Common myeloid progenitor, CD34-positive (primary cell): ENCODE measurements around the gene RBM24.
"Not testable (repeated sequence)": the region's sequence is repeated elsewhere in the genome, so short reads cannot be mapped to it uniquely, and the experiment has no call there.

Experiments used
- CTCF ChIA-PET: fragments of 350-600 bp; sonication (Branson Sonifier 250); formaldehyde crosslinking; loops from one replicate; lab custom pipeline; 2021; ENCODE audit warnings: antibody characterized with exemption; lab: Charles Lee
- POLR2A ChIA-PET: fragments of 350-600 bp; sonication (Branson Sonifier 250); formaldehyde crosslinking; loops from one replicate; lab custom pipeline; 2021; ENCODE audit warnings: antibody characterized with exemption; lab: Charles Lee
- DNase-seq, 3 donors: peaks; one replicate each; pipeline versions ENCODE4 v3.0.0 to v3.0.0-alpha.2; 2013
- H3K27ac ChIP-seq, 2 experiments: 1 replicate in 1 of 2; 2 replicates in 1 of 2; pipeline ENCODE4 v1.7.0; 2013; ENCODE audit warnings: inconsistent platforms in 2 of 2, low read length in 2 of 2, mild to moderate bottlenecking in 2 of 2, low read depth in 1 of 2, moderate library complexity in 1 of 2; ENCODE audit not compliant: severe bottlenecking in 2 of 2, insufficient read depth in 1 of 2, poor library complexity in 1 of 2
- H3K27me3 ChIP-seq, 5 experiments: replicated peaks in 2 of 5; 1 replicate in 3 of 5; 2 replicates in 2 of 5; pipeline versions ENCODE4 v1.6.1 to v1.7.0; 2013; ENCODE audit warnings: low read length in 4 of 5, mild to moderate bottlenecking in 2 of 5, moderate library complexity in 2 of 5, inconsistent platforms in 1 of 5; ENCODE audit not compliant: insufficient read depth in 5 of 5, control insufficient read depth in 4 of 5
- H3K36me3 ChIP-seq, 4 experiments: 1 replicate in 2 of 4; 2 replicates in 2 of 4; pipeline versions ENCODE4 v1.6.1 to v1.7.0; 2013; ENCODE audit warnings: low read length in 3 of 4, control low read depth in 1 of 4, mild to moderate bottlenecking in 1 of 4; ENCODE audit not compliant: control insufficient read depth in 4 of 4, insufficient read depth in 4 of 4
- H3K4me1 ChIP-seq, 4 experiments: 1 replicate in 3 of 4; 2 replicates in 1 of 4; pipeline versions ENCODE4 v1.6.1 to v1.7.1; 2013; ENCODE audit warnings: low read length in 3 of 4, mild to moderate bottlenecking in 3 of 4, control low read depth in 1 of 4, inconsistent platforms in 1 of 4, moderate library complexity in 1 of 4; ENCODE audit not compliant: control insufficient read depth in 4 of 4, insufficient read depth in 4 of 4; ENCODE audit errors: control extremely low read depth in 1 of 4
- H3K4me3 ChIP-seq, 7 experiments: 1 replicate in 4 of 7; 2 replicates in 3 of 7; pipeline versions ENCODE4 v1.5.1 to v1.7.0; 2013; ENCODE audit warnings: mild to moderate bottlenecking in 7 of 7, low read length in 6 of 7, moderate library complexity in 6 of 7, inconsistent platforms in 2 of 7, low read depth in 2 of 7, control low read depth in 1 of 7; ENCODE audit not compliant: insufficient read depth in 4 of 7, control insufficient read depth in 1 of 7; ENCODE audit errors: extremely low read depth in 1 of 7
- H3K9me3 ChIP-seq, 5 experiments: 1 replicate in 4 of 5; 2 replicates in 1 of 5; pipeline versions ENCODE4 v1.6.1 to v1.7.1; 2013; ENCODE audit warnings: low read length in 4 of 5, mild to moderate bottlenecking in 2 of 5, inconsistent platforms in 1 of 5, low read depth in 1 of 5, moderate library complexity in 1 of 5; ENCODE audit not compliant: control insufficient read depth in 4 of 5, insufficient read depth in 2 of 5; ENCODE audit errors: control extremely low read depth in 1 of 5
- WGBS: methylation state at CpG from one replicate; pipeline ENCODE4 v1.1.5; 2013; ENCODE audit not compliant: insufficient coverage; 5-methylcytosine and 5-hydroxymethylcytosine counted together

The RBM24 gene

DNA sequence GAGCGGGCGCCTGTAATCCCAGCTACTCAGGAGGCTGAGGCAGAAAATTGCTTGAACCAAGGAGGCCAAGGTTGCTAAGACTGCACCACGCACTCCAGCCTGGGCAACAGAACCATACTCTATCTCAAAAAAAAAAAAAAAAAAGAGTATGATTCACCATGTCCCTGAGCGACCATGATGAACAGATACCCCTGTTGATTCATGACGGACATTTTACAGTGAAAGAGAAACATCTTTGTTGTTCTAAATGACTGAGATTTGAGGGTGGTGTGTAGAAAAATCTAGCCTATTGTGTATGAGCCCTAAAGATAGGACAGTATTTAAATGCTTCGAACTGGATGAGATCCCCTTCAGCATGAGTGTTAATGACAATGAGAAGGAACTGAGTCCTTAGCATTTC lies 32.8 kb downstream of the RBM24 start:
- Histone ChIP-seq H3K27me3 (peaks cover 0 to 2% (median 0%) of the 10 kb centered on the region in 5 experiments), H3K4me1 (no peaks in the 10 kb centered on the region), H3K27ac (no peak overlapping the region), H3K9me3 (peaks cover 0 to 2% (median 1%) of the 10 kb centered on the region in 5 experiments), H3K4me3 (no peak overlapping the region), H3K36me3 (no peaks in the 10 kb centered on the region)
- CTCF ChIA-PET: no interaction called here
- WGBS: 100% methylated on average over 3 of the region's 6 CpGs
- POLR2A ChIA-PET: no interaction called here
- no peak for DNase-seq

DNA sequence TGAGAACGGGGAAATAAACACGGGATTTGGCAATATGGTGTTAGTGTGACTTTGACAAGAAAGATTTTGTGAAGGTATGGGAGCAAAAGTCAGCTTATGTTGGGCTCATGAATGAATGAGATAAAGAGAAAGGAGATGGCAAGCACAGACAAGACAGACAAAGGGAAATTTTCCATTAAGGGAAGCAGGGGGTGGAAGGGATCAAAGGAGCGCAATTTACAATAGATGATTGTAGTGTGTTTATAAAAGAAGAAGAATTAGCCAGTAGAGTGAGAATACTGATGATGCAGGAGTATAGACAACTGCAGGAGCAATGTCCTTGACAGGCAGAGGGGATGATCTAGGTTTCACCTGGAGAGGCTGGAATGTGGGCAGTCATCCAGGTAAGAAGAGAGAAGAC lies 34.1 kb downstream of the RBM24 start:
- Histone ChIP-seq H3K36me3 (no peaks in the 10 kb centered on the region), H3K9me3 (peaks cover 0 to 5% (median 1%) of the 10 kb centered on the region in 5 experiments), H3K4me3 (no peak overlapping the region), H3K4me1 (no peaks in the 10 kb centered on the region), H3K27ac (no peak overlapping the region), H3K27me3 (peaks cover 0 to 2% (median 0%) of the 10 kb centered on the region in 5 experiments)
- CTCF ChIA-PET: no interaction called here
- POLR2A ChIA-PET: no interaction called here
- no peak for DNase-seq
- 98% methylated on average over 3 of the region's 3 CpGs for WGBS

DNA sequence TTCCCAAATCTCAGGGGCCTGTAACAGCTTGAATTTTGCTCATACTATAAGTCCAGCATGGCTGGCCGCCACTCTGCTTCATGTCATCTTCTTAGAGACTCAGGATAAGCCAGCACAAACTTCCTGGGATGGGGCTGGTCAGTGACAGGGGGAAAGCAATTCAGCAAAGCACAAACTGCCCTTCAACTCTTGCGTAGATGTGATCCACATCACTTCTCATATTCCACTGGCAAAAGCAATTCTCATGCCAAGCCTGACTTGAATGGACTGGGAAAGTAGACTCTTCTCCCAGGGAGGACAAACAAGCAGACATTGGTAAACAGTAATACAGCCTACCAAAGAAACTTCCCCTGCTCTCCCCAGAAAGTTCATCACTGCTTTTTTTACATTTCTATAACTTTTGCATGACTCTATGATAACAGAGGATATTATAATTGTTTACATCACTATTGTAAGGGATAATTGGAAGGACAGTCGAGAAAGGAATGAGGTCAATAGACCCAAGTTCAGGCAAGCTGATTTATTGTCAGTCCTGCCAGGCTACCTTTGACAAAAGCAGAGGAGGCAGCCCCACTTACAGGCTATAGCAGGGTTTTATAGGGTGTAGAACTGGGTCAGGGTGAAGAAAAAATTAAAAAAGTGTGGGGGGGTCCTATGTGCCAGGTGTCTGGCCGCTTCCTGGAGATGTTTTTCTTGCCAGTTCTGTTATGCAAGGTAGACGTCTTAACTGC lies 37.4 kb downstream of the RBM24 start:
- no peak for DNase-seq
- ChIA-PET POLR2A (no interaction called here), CTCF (no interaction called here)
- Histone ChIP-seq H3K36me3 (no peaks in the 10 kb centered on the region), H3K9me3 (peaks cover 0 to 7% (median 1%) of the 10 kb centered on the region in 5 experiments), H3K4me1 (no peaks in the 10 kb centered on the region), H3K4me3 (no peak overlapping the region), H3K27ac (no peak overlapping the region), H3K27me3 (no peaks in the 10 kb centered on the region)
- WGBS: 100% methylated on average over 5 of the region's 5 CpGs

DNA sequence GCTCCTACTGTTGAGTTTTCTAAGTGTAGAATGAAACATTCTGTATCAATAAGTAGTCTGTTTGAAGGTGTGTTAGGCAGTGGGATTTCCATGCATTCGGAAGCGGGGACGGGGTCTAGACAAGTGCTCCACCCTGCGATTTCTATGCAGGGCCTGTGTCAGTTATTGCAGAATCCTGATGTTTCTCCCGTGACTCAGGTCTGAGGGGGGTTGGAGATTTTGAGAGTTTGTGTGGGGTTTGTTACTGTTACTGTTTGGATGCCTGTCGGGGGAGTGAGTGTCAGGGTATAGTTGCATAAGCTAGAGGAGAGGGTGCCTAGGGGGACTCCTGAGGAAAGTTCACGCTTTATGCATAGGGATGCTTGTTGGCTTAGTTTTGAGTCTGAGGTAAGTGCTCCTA lies 39.1 kb downstream of the RBM24 start:
- H3K4me3 ChIP-seq, H3K4me1 ChIP-seq, POLR2A ChIA-PET, H3K36me3 ChIP-seq, H3K27me3 ChIP-seq, H3K9me3 ChIP-seq, DNase-seq, H3K27ac ChIP-seq, CTCF ChIA-PET: not testable (repeated sequence)
- 98% methylated on average over 7 of the region's 7 CpGs for WGBS

DNA sequence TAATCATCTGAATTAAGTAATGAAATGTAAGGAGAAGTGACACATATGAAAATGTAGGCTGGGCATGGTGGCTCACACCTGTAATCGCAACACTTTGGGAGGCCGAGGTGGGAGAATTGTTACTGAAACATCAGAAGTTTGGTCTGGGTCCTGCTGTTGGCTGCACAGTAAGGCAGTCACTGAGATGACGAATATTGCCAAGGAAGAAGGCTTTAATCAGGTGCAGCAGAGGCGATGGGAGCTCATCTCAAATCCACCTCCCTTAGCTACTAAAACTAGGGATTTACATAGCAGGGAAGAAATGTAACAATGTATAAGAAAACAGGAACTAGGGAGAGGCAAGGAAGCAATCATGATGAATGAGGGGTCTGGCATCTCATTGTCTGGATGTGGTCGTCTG lies 50.1 kb downstream of the RBM24 start:
- no peak overlapping the region for H3K4me3 ChIP-seq
- POLR2A ChIA-PET: no interaction called here

DNA sequence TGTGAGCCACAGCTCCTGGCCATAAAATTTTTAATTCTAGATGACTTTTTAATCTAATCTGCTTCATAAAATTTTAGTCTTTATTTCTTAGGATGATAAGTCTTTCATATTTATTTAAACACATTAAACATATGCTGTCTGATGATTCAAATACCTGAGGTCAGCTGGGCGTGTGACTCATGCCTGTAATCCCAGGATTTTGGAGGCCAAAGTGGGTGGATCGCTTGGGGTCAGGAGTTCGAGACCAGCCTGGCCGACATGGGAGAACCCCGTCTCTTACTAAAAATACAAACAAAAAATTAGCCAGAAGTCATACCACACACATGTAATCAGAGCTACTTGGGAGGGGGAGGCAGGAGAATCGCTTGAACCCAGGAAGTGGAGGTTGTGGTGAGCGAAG lies 53.1 kb downstream of the RBM24 start:
- no peak for DNase-seq
- CTCF ChIA-PET: no interaction called here
- Histone ChIP-seq H3K4me1 (no peaks in the 10 kb centered on the region), H3K36me3 (no peaks in the 10 kb centered on the region), H3K4me3 (no peak overlapping the region), H3K9me3 (peaks cover 0 to 2% (median 0%) of the 10 kb centered on the region in 5 experiments), H3K27ac (no peak overlapping the region), H3K27me3 (peaks cover 0 to 2% (median 0%) of the 10 kb centered on the region in 5 experiments)
- 100% methylated on average over 2 of the region's 7 CpGs for whole genome bisulfite sequencing
- POLR2A ChIA-PET: no interaction called here

More for the DNA sequence above, 50.1 kb downstream of the RBM24 start:
- Histone ChIP-seq H3K4me1 (no peaks in the 10 kb centered on the region), H3K27ac (no peak overlapping the region), H3K36me3 (no peaks in the 10 kb centered on the region), H3K27me3 (peaks cover 0 to 2% (median 0%) of the 10 kb centered on the region in 5 experiments), H3K9me3 (peaks cover 0 to 2% (median 0%) of the 10 kb centered on the region in 5 experiments)
- CTCF ChIA-PET: interaction anchor here (1.3 kb wide), 1 partner anchor 18 kb away, joined by 4 read pairs; no protein-coding TSS in a partner anchor
- 100% methylated on average over 2 of the region's 5 CpGs for WGBS
- DNase-seq: no peak

DNA sequence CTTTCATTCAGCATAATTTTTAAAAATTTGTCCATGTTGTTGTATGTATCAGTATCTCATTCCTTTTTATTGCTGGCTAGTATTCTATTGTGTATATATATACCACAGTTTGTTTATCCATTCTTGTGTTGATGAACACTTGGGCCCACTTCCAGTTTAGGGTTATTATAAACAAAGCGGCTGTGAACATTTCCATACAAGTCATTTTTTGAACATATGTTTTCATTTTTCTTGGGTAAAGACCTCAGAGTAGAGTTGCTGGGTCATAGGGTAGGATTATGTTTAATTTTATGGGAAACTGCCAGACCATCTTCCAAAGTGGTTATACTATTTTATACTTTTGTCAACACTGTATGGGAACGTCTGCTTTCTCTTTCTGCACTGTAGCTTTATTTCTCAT lies 55.3 kb downstream of the RBM24 start:
- Histone ChIP-seq H3K4me3 (no peak overlapping the region), H3K27me3 (peaks cover 0 to 2% (median 0%) of the 10 kb centered on the region in 5 experiments), H3K36me3 (no peaks in the 10 kb centered on the region), H3K27ac (no peak overlapping the region), H3K9me3 (peaks cover 0 to under 1% (median 0%) of the 10 kb centered on the region in 5 experiments), H3K4me1 (no peaks in the 10 kb centered on the region)
- CTCF ChIA-PET: no interaction called here
- POLR2A ChIA-PET: no interaction called here
- DNase-seq: no peak
- WGBS: no CpG with 5 or more reads among the region's 2 CpGs
